Natural killer cell (primary cell): Measurements from ENCODE around the gene SETD1B. TPM values are rescaled to one million over a fixed set of nuclear protein-coding genes. Genes with fewer than 3 reads are reported as not detected.

ENCODE experiments used
- ATAC-seq, 3 donors: fragments of 150-1000 bp in 2 of 3; fragments of 200-7000 bp in 1 of 3; cut with Tn5 transposase; 1 replicate in 1 of 3; 2 replicates in 2 of 3; pipeline ENCODE4 v1.10.0; 2021; ENCODE audit warnings: mild to moderate bottlenecking in 2 of 3, moderate library complexity in 2 of 3
- DNase-seq, 2 donors: peaks; one replicate each; pipeline versions ENCODE4 v3.0.0 to v3.0.0-alpha.2; 2013 to 2021; ENCODE audit warnings: mixed read lengths in 1 of 2
- H3K27ac ChIP-seq: one replicate; pipeline ENCODE4 v1.5.1; 2013; ENCODE audit warnings: mild to moderate bottlenecking, low read length
- H3K27me3 ChIP-seq: one replicate; pipeline ENCODE4 v1.6.1; 2013; ENCODE audit warnings: low read length; ENCODE audit not compliant: control insufficient read depth, insufficient read depth
- H3K36me3 ChIP-seq: one replicate; pipeline ENCODE4 v1.6.1; 2013; ENCODE audit warnings: low read length; ENCODE audit not compliant: control insufficient read depth, insufficient read depth
- H3K4me1 ChIP-seq: one replicate; pipeline ENCODE4 v1.6.1; 2013; ENCODE audit warnings: low read length; ENCODE audit not compliant: control insufficient read depth, insufficient read depth
- H3K4me3 ChIP-seq: one replicate; pipeline ENCODE4 v1.5.1; 2013; ENCODE audit warnings: low read length
- H3K9me3 ChIP-seq: one replicate; pipeline ENCODE4 v1.6.1; 2013; ENCODE audit warnings: low read length; ENCODE audit not compliant: control insufficient read depth, insufficient read depth
- H3K27ac Mint-ChIP-seq, 2 donors: one replicate each; pipeline ENCODE4 v1.8.0; 2022; ENCODE audit warnings: mild to moderate bottlenecking in 2 of 2, mixed read lengths in 2 of 2, moderate library complexity in 1 of 2
- H3K27me3 Mint-ChIP-seq, 2 donors: one replicate each; pipeline ENCODE4 v1.8.0; 2022; ENCODE audit warnings: low read depth in 2 of 2, mixed read lengths in 2 of 2
- H3K36me3 Mint-ChIP-seq: one replicate; pipeline ENCODE4 v1.8.0; 2022; ENCODE audit warnings: mixed read lengths
- H3K4me1 Mint-ChIP-seq, 2 donors: one replicate each; pipeline ENCODE4 v1.8.0; 2022; ENCODE audit warnings: mixed read lengths in 2 of 2
- H3K4me3 Mint-ChIP-seq: one replicate; pipeline ENCODE4 v1.8.0; 2022; ENCODE audit warnings: mild to moderate bottlenecking, moderate library complexity, mixed read lengths
- H3K9me3 Mint-ChIP-seq, 2 donors: one replicate each; pipeline ENCODE4 v1.8.0; 2022; ENCODE audit warnings: mixed read lengths in 2 of 2
- CTCF ChIP-seq: fragments of 200-600 bp; IDR thresholded peaks from one replicate; pipeline ENCODE4 v1.8.0; 2022; ENCODE audit warnings: antibody characterized with exemption
- WGBS: methylation state at CpG from one replicate; pipeline ENCODE4 v1.1.7; 2013; ENCODE audit warnings: missing lambda C conversion rate; ENCODE audit not compliant: insufficient coverage; 5-methylcytosine and 5-hydroxymethylcytosine counted together
- intact Hi-C: fragments of 100-400 bp; cut with micrococcal nuclease; formaldehyde crosslinking; loops from one replicate; pipeline ENCODE4 v1.14.2; 2022
- total RNA-seq, 4 donors: library from RNA; stranded (reverse); fragments of 120-200 nt in 1 of 4; gene quantifications; one replicate each; pipeline versions ENCODE4 v1.2.3 to v1.2.4, GENCODE V29; 2013 to 2022

The SETD1B gene
- total RNA-seq, 3 donors from 2014 or later (not counting 1 experiment from before 2014, with no cell fraction given) = 55.1 to 57.5 (median 56.2) TPM

- H3K4me1 Mint-ChIP-seq = no peaks in the 10 kb centered on the region
These were observed 67.7 kb downstream of the SETD1B start for GRCh38 chr12:121871467-121871866.

GRCh38 chr12:121872546-121873215 lies 68.9 kb downstream of the SETD1B start:
- Mint-ChIP-seq H3K4me3 (no peak overlapping the region), H3K27me3 (no peaks in the 10 kb centered on the region), H3K27ac (no peak overlapping the region), H3K4me1 (no peaks in the 10 kb centered on the region), H3K9me3 (no peaks in the 10 kb centered on the region), H3K36me3 (no peaks in the 10 kb centered on the region)
- DNase-seq (no peak), ATAC-seq (no peak)
- no peak for TF ChIP-seq CTCF
- Histone ChIP-seq H3K36me3 (no peaks in the 10 kb centered on the region), H3K9me3 (no peaks in the 10 kb centered on the region), H3K27ac (no peak overlapping the region), H3K4me1 (no peaks in the 10 kb centered on the region), H3K4me3 (no peak overlapping the region), H3K27me3 (no peaks in the 10 kb centered on the region)
- intact Hi-C loops = no loop called here
- WGBS = 65% methylated on average over 4 of the region's 5 CpGs

More at GRCh38 chr12:121871467-121871866, 67.7 kb downstream of the SETD1B start:
- WGBS = 74% methylated on average over 3 of the region's 3 CpGs
- no peak overlapping the region for H3K4me3 ChIP-seq
- no peaks in the 10 kb centered on the region for H3K4me1 ChIP-seq
- DNase-seq (no peak), ATAC-seq (no peak)
- Mint-ChIP-seq H3K27ac (no peak overlapping the region), H3K4me3 (no peak overlapping the region), H3K27me3 (no peaks in the 10 kb centered on the region), H3K36me3 (no peaks in the 10 kb centered on the region), H3K9me3 (no peaks in the 10 kb centered on the region)
- no peaks in the 10 kb centered on the region for H3K36me3 ChIP-seq
- intact Hi-C loops = no loop called here
- H3K27ac ChIP-seq = no peak overlapping the region
- H3K27me3 ChIP-seq = no peaks in the 10 kb centered on the region
- H3K9me3 ChIP-seq = no peaks in the 10 kb centered on the region
- TF ChIP-seq CTCF = no peak

- Histone ChIP-seq H3K36me3 (no peaks in the 10 kb centered on the region), H3K27ac (no peak overlapping the region), H3K9me3 (no peaks in the 10 kb centered on the region), H3K4me1 (no peaks in the 10 kb centered on the region), H3K27me3 (no peaks in the 10 kb centered on the region), H3K4me3 (no peak overlapping the region)
- Mint-ChIP-seq H3K36me3 (no peaks in the 10 kb centered on the region), H3K27ac (no peak overlapping the region), H3K27me3 (no peaks in the 10 kb centered on the region), H3K4me3 (no peak overlapping the region), H3K4me1 (no peaks in the 10 kb centered on the region), H3K9me3 (no peaks in the 10 kb centered on the region)
- DNase-seq = no peak
- intact Hi-C loops = no loop called here
- no peak for TF ChIP-seq CTCF
- 97% methylated on average over 6 of the region's 6 CpGs for WGBS
- ATAC-seq = no peak
These were observed 69.4 kb downstream of the SETD1B start for GRCh38 chr12:121873216-121873569.

GRCh38 chr12:121874071-121874470 lies 70.3 kb downstream of the SETD1B start:
- intact Hi-C loops = no loop called here
- Mint-ChIP-seq H3K27ac (no peak overlapping the region), H3K4me3 (no peak overlapping the region), H3K36me3 (no peaks in the 10 kb centered on the region), H3K27me3 (no peaks in the 10 kb centered on the region), H3K4me1 (no peaks in the 10 kb centered on the region), H3K9me3 (no peaks in the 10 kb centered on the region)
- Histone ChIP-seq H3K4me1 (no peaks in the 10 kb centered on the region), H3K27me3 (no peaks in the 10 kb centered on the region), H3K4me3 (no peak overlapping the region), H3K36me3 (no peaks in the 10 kb centered on the region), H3K9me3 (no peaks in the 10 kb centered on the region), H3K27ac (no peak overlapping the region)
- TF ChIP-seq CTCF = no peak
- WGBS = 88% methylated on average over 5 of the region's 6 CpGs
- ATAC-seq (no peak), DNase-seq (no peak)
